ENCODE results near the gene KCNC1.

Gene KCNC1

DNA sequence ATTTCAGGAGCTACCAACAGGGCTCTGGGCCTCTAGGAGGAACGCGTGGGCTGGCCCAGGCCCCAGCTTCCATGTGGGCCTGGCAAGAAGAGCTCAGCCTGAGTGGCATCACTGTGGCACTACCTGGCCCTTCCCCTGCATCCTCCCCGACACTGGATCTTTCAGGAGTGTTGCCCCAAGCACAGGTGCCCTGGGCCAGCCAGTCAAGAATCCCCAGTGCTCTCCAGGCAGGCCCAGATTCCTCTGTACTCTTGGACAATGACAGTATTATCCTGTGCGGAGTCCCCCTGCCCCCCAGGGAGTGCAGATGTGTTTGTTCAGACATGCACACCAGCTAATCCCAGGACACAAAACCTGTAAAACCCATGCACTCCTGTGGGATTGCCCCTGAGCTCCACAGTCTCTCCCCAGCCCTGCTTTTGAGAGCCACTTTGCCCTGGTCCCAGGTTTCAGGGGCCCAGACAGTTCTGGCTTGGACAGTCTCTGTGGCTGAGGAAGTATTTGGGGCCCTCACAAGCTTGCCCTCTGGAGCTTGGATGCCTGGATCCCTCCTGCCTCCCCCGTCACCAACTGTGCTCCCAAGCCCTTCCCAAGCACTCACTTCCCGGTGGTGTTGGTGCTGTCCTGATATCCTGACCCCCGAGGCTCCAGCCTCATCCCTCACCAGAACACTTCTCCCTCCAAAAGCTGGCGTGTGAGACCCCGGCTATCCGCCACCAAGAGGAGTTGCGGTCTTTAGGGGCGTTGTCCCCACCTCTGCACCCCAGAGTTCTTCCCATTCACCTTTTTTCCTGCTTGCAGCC lies 39.9 kb downstream of the KCNC1 start:
- DNase-seq (ENCODE audit: low spot score), result no peak

DNA sequence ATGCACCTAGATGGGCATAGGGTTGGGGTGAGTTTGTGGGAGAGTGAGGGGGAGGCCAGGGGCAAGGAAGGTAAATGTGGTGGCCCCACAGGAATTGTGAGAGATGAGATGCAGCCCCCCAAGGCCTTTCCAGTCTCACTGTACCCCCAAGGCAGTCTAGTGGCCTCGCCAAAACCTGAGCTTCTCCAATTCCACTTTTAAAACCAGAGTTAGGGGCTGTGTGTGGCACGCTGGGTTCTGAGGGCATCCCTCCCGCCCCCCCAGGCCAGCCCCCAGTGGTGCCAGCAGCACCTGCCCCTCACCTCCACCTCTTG lies 40.4 kb downstream of the KCNC1 start:
- DNase-seq (ENCODE audit: low spot score), result no peak

DNA sequence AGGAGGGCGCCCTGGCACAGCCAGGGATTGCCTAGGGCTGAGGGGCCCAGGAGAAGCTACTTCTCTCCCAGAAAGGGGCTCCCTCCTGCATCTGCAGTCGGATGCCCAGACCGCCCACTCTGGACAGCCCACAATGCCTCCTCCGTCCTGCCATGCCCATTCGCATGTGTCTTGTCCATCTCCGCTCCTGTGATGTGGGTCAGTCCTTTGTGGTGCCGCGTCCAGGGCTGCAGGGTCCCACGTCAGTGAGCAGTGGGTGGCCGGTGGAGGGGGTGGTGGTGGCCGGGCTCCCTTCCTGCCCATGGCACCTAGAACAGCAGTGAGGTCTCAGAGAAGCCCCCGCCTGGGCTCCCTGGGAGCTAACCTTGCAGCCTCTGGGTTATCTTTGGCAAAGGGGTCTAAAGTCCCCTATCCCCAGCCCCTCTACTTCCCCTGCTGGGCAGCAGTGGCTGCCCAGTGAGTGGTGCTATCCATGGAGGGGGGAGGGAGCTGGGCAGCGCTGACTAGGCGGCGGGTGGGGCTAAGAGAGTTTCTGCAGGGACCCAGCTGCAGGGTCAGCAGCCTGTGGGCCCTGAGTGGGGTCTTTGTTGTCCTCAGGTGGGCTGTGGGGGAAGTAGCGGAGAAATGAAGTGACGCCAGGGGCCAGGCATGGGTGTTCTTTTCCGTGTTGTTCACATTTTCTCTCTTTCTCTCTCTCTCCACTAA lies 41.1 kb downstream of the KCNC1 start:
- no peak for DNase-seq (ENCODE audit: low spot score)

DNA sequence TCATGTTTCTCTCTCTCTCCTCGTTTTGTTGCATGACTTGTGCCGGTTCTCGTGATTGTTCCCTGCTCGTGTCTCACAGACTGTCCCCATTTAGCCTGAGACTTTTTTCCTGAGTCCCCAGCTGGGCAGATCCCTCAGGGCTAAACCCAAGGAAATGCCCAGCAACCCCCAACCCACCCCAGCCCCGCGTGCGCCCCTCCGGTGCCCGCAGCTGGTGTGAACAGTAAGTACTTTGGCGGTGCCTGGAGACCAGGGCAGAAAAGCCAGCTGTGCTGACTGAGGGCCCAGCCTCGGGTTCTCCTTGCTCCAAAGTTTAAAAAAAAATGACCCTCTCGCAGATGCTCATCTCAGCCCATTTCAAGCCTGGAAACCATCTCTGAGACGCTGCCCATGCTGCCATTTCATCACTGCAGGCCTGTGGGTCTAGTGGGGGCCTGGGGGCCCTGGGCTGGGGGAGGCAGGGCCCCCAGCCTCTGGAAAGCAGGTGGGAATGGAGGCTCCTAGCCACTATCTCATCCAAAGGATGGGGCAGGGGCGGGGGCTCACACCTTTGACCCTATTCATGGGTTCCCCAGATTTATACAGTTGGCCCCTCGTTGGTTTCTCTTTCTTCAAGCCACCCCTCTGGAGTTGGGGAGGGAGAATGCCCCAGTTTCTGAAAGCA lies 41.8 kb downstream of the KCNC1 start:
- DNase-seq (ENCODE audit: low spot score), result no peak

DNA sequence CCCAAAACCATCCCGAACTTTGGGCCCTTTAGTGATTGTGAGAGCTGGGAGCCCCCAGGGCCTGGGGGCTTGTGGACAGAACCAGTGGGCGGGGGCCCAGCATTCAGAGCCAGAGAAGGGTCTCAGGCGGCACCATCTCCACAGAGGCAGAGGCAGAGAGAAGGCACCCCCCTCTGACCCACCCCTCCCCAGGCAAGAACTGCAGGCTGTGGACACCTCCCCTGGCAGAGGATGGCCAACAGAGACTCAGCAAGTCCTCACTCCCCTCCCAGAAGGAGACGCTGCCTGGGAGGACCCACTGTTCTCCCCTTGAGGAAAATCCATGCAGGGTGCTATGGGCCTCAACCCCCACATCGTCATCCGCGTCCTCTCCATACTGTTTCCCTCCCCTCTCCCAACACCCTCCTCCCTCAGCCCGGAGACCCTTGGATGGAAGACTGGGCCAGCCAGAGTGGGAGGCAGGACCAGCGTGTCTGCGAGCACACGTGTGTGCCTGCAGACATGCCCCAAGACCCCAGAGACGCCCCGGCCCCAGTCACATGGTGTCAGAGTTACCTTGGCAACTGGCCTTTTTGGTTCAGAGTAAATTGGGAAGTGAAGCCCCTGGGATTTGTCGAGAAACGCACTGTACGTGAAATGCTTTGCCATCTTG lies 42.6 kb downstream of the KCNC1 start:
- no peak for DNase-seq (ENCODE audit: low spot score)

DNA sequence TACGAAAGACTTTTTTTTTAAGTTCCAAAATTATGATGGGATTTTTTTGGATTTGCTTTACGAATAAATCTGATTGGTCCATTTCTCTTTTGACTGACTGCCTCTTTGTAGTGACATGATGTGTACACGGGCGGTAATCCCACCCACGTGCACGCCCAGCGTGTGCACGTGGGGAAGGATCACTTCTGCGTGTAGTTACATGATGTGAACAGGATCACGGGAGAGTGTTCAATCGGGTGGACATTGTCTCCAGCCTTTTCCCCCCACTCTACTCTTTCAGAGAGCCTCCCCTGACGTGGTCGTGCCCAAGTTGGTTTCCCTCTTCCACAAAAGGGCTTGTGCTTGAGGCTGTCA lies 43.1 kb downstream of the KCNC1 start:
- DNase-seq (ENCODE audit: low spot score), result no peak

DNA sequence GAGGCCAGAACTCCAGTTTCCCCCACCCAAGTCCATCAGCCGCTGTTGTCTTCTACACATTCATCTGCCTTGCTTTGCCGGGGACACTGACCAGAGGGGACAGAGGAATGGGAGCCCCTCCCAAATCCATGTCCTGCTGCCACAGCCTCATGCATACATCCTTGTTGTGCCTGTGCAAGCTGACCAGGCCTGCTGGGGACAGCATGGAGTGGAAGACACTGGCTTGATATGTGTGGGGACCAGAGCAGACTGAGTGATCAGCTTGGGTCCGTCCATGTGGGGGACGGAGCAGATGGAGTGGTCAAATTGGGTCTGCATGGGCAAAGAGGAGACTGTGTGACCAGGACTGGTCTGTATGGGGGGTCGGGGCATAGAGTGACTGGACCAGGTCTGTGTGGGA lies 43.8 kb downstream of the KCNC1 start:
- DNase-seq (ENCODE audit: low spot score), result no peak

DNA sequence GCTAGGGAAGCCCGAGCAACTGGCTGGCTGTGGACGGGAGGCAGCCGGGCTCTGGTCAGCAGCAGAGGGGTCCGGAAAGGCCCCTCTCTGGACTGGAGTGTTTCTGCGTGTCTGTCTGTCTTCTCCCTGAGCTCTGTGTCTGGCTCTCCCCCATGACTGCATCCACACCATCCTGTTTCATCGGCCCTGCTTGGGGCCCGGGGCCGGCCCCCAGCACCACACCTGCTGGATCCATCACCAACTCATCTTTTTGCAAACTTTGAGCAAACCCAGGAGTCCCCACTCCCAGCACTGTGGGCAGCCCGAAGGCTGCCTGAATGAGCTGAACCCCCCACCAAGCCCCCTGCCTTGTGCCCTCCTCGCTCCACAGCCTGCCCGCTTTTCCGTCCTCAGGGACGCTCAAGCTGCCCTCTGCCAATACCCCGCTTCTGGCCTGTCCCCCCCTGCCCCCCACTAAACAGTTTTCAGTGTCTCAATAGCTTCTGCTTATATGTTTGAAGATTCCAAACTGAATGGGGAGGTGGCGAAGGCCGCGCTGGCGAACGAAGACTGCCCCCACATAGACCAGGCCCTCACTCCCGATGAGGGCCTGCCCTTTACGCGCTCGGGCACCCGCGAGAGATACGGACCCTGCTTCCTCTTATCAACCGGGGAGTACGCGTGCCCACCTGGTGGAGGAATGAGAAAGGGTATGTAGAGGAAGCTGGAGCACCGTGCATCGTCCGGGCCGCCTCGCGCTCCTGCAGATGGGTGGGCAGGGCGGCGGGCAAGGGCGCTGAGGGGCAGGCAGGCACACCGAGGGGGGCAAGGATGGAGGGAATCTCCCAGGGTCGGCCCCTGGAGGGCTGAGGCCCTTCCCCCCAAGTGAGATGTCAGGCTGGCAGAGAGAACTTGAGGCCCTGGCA lies 44.6 kb downstream of the KCNC1 start:
- no peak for DNase-seq (ENCODE audit: low spot score)

DNA sequence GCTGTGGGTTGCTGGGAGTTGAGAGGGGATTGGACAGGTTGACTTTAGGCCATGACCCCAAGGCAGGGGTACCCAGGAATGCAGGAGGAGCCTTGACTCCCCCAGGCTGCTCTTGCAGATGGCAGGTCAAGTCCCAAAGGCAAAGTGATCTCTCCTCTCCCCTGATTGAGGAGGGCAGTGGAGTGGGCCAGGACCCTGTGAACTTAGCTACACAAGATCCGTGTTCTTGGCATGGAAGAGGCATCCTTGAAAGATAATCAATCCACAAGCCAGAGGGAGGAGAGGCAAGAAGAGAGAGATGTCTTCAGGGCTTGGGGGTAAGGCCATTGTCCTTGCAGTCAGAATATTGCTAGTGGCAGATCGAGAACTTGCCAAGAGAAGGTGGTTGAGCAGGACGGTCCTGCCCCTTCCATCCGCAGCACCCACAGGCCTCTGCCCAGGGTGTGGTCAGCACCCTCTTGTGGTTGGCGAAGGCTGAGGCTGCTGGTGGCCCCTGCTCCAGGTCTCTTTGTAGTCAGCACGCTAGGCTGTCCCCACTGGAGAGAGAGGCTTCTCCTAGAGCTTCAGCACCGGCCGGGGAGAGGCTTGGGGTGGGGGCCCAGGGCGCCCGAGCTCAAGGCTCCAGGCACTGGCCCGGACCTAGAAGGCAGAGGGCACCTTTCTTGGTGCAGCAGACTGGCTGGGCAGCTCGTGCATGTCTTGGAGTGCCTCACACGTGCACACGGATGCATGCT lies 45.4 kb downstream of the KCNC1 start:
- DNase-seq (ENCODE audit: low spot score), result no peak

DNA sequence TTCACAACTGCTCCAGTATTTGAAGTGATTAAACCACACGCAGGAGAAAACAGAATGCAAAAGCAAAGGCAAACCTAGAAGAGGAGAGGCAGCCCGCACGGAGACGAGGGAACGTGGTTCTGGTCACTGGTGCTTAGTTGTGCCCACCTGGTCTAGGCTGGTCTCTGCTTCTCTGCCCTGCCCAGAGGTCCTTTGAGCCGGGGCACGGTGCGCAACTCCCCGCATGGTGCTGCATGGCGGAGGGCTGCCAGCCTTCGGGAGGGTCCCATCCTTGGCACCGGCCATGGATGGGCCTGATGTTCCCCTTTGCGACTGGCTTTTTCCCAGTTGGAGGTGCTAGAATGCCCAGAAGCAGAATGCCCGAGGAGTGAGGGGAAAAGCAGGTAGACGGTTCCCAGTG lies 46.1 kb downstream of the KCNC1 start:
- DNase-seq (ENCODE audit: low spot score), result no peak

DNA sequence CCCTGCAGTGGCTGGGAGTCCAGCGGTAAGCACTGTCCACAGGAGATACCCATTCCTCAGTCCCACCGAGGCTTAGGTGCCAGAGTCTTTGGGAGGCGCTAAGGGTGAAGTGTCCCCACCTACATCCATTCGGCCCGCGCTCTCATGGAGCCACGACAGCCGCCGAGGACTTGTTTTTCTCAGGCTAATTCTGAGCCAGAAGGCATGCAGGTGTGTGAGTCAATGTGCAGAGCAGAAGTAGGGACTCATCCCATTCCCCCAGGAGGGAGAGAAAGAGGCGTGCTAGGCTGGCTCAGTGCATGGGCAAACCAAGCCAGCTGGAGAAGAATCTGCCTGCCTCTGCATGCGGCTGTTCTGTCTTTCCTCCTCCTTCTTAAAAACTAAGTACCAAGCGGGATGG lies 46.6 kb downstream of the KCNC1 start:
- DNase-seq (ENCODE audit: low spot score), result no peak

DNA sequence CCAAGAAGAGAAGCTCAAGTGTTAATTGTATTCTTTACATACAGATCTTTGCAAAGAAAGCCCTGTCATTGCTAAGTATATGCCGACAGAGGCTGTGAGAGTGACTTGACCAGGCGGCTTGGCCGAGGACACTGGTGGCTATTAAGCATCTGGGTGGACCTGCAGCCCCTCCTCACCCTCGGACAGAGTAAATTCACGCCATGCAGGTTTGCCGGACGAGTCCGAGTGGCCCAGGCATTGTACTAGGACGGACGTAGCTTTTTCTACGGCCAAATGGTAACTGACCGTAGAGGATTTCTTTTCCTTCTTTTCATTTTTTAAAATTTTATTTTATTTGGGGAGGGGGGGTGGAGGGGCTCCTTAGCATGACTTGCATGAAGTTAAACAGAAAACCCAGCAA lies 47.0 kb downstream of the KCNC1 start:
- no peak for DNase-seq (ENCODE audit: low spot score)

DNA sequence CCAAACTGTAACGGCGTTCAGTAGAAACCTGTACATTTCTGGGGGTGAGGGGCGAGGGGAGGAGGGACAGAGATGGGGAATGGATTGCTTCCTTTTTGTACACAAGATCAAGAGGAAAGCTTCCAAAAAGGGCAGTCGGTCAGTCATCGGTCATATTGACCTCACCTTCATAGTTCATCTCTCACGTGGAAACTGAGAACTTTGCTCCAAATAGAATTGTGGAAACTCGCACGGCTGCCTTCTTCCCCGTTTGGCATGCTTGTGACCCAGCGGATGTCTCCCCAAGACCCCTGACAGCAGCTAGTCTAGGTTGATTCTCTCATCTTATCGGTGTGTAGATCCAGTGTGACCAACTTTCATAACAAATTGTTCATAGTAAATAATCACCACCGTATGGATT lies 47.6 kb downstream of the KCNC1 start:
- no peak for DNase-seq (ENCODE audit: low spot score)

DNA sequence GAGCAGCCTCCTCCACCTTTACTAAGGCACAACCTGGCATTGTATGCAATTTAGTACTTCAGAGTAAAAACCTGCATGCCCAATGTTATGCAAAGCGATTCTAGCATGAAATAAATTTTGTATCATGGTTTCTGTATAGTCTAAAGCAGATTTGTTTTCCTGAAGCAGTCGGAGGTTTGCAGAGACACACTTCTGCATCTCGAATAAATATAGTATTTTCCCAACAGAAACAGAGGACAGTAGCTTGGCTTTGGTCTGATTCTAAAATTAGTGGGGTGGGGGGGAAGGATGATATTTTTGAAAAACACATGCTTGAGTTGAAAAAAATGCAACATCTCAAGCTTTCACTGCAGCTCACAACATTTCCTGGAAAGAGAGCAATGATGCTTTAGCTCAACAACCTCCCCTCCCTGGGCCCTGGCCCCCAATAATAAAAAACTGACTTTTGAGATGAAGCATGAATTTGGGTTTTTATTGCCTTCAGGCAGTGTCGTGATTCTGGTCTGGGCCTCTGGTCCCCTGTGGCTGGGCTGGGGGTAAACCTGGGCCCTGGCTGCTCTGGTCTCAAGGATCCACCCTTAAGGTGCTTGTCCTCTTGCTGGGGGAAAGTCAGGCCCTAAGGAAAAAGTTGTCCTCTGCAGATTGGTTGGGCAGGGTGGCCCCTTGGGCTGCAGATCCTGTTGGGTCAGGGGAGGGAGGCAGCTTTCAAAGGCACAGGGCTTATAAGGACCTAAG lies 48.2 kb downstream of the KCNC1 start:
- no peak for DNase-seq (ENCODE audit: low spot score)

DNA sequence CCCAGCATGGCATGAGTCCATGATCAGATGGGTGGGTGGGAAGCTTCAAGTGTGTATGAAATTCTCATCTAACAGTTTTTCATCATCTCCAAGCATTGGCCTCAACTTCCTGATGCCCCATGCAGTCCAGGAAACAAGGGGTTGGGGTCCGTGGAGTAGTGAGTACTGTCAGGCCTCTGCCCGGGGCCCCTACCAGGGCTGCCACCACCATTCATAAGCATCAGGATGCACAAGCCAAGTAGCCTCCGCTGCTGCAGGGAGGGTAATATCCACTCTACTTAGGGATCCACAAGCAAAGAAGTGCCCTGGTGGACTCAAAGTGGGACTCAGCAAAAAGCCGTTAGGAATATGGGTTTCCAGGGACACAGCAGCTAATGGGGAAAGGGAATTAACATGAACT lies 49.3 kb downstream of the KCNC1 start:
- no peak for DNase-seq (ENCODE audit: low spot score)

DNA sequence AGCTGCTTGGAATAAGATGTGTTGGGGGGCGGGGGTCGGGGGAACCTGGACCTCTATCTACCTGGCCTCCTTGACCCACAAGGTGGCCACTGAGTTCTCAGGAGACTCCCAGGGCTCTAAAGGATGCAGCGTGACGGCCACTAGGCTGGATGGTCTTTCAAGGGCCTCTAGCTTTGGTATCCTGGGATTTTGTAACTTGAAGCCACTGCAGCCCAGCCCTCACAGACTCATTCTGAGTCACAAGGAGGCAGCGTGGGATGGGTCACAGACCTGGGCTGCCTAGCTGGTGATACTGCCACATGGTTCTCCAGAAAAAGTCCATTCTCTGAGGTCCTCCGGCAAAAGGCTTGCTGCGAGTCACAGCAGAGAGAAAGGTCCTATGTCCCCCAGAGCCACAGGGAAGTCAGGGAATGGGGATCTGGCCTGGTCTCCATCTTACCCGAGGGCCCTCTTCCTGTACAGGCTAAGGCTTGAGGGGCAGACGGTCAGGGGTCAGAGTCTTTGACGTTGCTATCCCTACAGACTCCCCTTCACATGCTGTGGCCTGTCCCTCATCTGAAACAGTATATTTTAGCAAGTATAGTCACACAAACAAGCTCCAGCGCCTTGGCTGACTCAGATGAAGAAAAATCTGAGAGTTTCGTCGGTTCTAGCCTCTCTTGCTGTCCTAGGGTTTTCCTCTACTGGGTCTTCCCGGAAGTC lies 52.4 kb downstream of the KCNC1 start:
- no peak for DNase-seq (ENCODE audit: low spot score)

DNA sequence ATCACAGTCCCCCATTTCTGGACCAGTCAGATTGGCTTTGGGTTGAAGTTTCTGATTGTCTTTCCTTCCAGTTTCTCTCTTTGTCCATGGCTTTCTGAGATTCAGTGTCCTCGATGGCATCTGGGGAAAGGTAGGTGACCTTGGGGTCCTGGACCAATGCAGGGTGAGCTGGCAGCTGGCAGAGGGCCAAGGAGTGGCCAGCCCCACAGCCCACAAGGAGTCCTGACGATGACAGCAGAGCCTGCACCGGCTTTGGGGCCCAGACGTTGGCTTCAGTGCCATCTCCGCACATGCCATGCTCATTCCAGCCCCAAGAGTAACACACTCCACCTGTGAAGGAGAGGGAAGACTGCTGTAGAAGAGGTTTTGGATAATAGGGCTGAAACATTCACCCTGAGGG lies 53.5 kb downstream of the KCNC1 start:
- no peak for DNase-seq (ENCODE audit: low spot score)

DNA sequence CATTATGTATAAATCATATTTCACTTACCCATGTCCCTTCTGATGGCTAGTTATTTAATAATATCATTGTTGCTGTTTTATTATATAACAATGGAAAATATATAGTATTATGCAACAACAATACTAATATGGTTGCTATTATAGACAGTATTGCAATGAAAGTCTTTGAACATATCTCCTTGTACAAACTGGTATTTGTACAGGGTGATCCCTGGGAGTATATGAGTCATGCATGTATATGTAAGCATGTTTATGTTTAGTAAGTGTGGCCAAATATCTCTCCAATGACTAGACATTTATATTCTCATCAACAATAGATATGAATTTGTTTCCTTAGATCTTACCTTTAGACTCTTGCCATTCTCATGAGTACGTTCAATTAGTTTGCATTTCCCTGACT lies 55.9 kb downstream of the KCNC1 start:
- DNase-seq (ENCODE audit: low spot score), result no peak

DNA sequence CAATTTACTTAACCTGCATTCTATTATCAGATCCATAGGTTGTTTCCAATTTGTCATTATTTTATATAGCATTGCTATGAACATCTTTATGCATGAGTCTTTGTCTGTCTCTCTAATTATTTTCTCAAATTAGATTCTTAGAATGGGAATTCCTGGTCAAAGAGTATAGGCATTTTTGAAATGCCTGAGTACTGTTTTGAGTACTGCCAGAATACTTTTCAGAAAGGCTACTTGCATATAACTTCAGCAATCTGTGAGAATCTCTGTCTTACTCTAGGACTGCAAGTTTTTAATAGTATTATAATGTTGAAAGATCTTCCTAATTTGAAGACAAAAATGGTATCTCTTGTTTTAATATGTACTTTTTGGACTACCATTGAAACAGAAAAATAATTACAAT lies 56.6 kb downstream of the KCNC1 start:
- no peak for DNase-seq (ENCODE audit: low spot score)

DNA sequence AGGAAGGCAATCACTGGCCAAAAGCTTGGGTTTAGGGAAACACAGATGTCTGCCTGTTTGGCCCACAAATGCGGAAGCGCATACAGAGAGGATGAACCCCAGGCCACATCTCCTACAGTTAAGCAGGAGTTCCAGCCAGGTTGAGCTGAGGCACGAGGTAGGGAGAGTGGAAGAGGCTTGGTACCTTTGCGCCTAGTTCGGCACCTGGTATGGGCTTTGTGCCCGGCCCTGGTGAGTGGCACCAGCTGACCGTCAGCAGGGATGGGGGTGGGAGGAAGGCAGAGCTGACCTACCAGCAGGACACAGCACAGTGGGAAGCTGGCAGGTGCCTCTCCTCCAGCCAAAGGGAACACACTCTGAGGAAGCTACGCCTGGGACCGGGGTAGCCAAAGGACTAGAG lies 57.6 kb downstream of the KCNC1 start:
- DNase-seq (ENCODE audit: low spot score), result no peak
